ENCODE data around the gene SOX2.

Gene SOX2

GRCh38 chr3:181696626-181697230 is 15.0 kb upstream of the SOX2 start:
- H3K27me3 ChIP-seq (ENCODE audit: control insufficient read depth, insufficient read depth, low read length), result peaks cover 65% of the 10 kb centered on the region
- peaks cover 22% of the 10 kb centered on the region for H3K4me1 ChIP-seq (ENCODE audit: control insufficient read depth, insufficient read depth, low read length)
- H3K36me3 ChIP-seq (ENCODE audit: control insufficient read depth, insufficient read depth, low read length), result no peaks in the 10 kb centered on the region
- H3K9me3 ChIP-seq (ENCODE audit: control insufficient read depth, low read length), result no peaks in the 10 kb centered on the region
- H3K9ac ChIP-seq (ENCODE audit: low read length), result no peak overlapping the region
- H3K4me3 ChIP-seq (ENCODE audit: low read length), result no peak overlapping the region

GRCh38 chr3:181698263-181698954 is 13.3 kb upstream of the SOX2 start:
- H3K4me1 ChIP-seq (ENCODE audit: control insufficient read depth, insufficient read depth, low read length), result peaks cover 22% of the 10 kb centered on the region
- no peak overlapping the region for H3K9ac ChIP-seq (ENCODE audit: low read length)
- H3K4me3 ChIP-seq (ENCODE audit: low read length), result no peak overlapping the region
- H3K9me3 ChIP-seq (ENCODE audit: control insufficient read depth, low read length), result no peaks in the 10 kb centered on the region
- peaks cover 82% of the 10 kb centered on the region for H3K27me3 ChIP-seq (ENCODE audit: control insufficient read depth, insufficient read depth, low read length)
- H3K36me3 ChIP-seq (ENCODE audit: control insufficient read depth, insufficient read depth, low read length), result no peaks in the 10 kb centered on the region

GRCh38 chr3:181699171-181699903 is 12.4 kb upstream of the SOX2 start:
- Histone ChIP-seq H3K27me3 (ENCODE audit: control insufficient read depth, insufficient read depth, low read length) (peaks cover 92% of the 10 kb centered on the region), H3K9me3 (ENCODE audit: control insufficient read depth, low read length) (no peaks in the 10 kb centered on the region), H3K36me3 (ENCODE audit: control insufficient read depth, insufficient read depth, low read length) (no peaks in the 10 kb centered on the region), H3K9ac (ENCODE audit: low read length) (no peak overlapping the region), H3K4me1 (ENCODE audit: control insufficient read depth, insufficient read depth, low read length) (peaks cover 22% of the 10 kb centered on the region), H3K4me3 (ENCODE audit: low read length) (no peak overlapping the region)

GRCh38 chr3:181700168-181701087 is 11.3 kb upstream of the SOX2 start:
- H3K4me3 ChIP-seq (ENCODE audit: low read length), result no peak overlapping the region
- H3K36me3 ChIP-seq (ENCODE audit: control insufficient read depth, insufficient read depth, low read length), result no peaks in the 10 kb centered on the region
- H3K27me3 ChIP-seq (ENCODE audit: control insufficient read depth, insufficient read depth, low read length), result peaks cover 94% of the 10 kb centered on the region
- no peak overlapping the region for H3K9ac ChIP-seq (ENCODE audit: low read length)
- no peaks in the 10 kb centered on the region for H3K9me3 ChIP-seq (ENCODE audit: control insufficient read depth, low read length)
- peaks cover 20% of the 10 kb centered on the region for H3K4me1 ChIP-seq (ENCODE audit: control insufficient read depth, insufficient read depth, low read length)

- Histone ChIP-seq H3K9me3 (ENCODE audit: control insufficient read depth, low read length) (no peaks in the 10 kb centered on the region), H3K9ac (ENCODE audit: low read length) (no peak overlapping the region), H3K27me3 (ENCODE audit: control insufficient read depth, insufficient read depth, low read length) (peaks cover 92% of the 10 kb centered on the region), H3K4me1 (ENCODE audit: control insufficient read depth, insufficient read depth, low read length) (peaks cover 13% of the 10 kb centered on the region), H3K36me3 (ENCODE audit: control insufficient read depth, insufficient read depth, low read length) (no peaks in the 10 kb centered on the region), H3K4me3 (ENCODE audit: low read length) (no peak overlapping the region)
Observed at GRCh38 chr3:181701096-181701495, 10.6 kb upstream of the SOX2 start.

- peaks cover 8% of the 10 kb centered on the region for H3K4me1 ChIP-seq (ENCODE audit: control insufficient read depth, insufficient read depth, low read length)
- H3K36me3 ChIP-seq (ENCODE audit: control insufficient read depth, insufficient read depth, low read length), result no peaks in the 10 kb centered on the region
- no peaks in the 10 kb centered on the region for H3K9me3 ChIP-seq (ENCODE audit: control insufficient read depth, low read length)
- H3K27me3 ChIP-seq (ENCODE audit: control insufficient read depth, insufficient read depth, low read length), result peaks cover 66% of the 10 kb centered on the region
- H3K4me3 ChIP-seq (ENCODE audit: low read length), result no peak overlapping the region
- H3K9ac ChIP-seq (ENCODE audit: low read length), result no peak overlapping the region
Observed at GRCh38 chr3:181703601-181704420, 7.9 kb upstream of the SOX2 start.

- Histone ChIP-seq H3K9me3 (ENCODE audit: control insufficient read depth, low read length) (no peaks in the 10 kb centered on the region), H3K27me3 (ENCODE audit: control insufficient read depth, insufficient read depth, low read length) (peaks cover 59% of the 10 kb centered on the region), H3K9ac (ENCODE audit: low read length) (no peak overlapping the region), H3K4me1 (ENCODE audit: control insufficient read depth, insufficient read depth, low read length) (peaks cover 8% of the 10 kb centered on the region), H3K4me3 (ENCODE audit: low read length) (no peak overlapping the region), H3K36me3 (ENCODE audit: control insufficient read depth, insufficient read depth, low read length) (no peaks in the 10 kb centered on the region)
Observed at GRCh38 chr3:181704421-181705085, 7.2 kb upstream of the SOX2 start.

- no peak overlapping the region for H3K9ac ChIP-seq (ENCODE audit: low read length)
- peaks cover 8% of the 10 kb centered on the region for H3K4me1 ChIP-seq (ENCODE audit: control insufficient read depth, insufficient read depth, low read length)
- H3K27me3 ChIP-seq (ENCODE audit: control insufficient read depth, insufficient read depth, low read length), result peaks cover 59% of the 10 kb centered on the region
- H3K4me3 ChIP-seq (ENCODE audit: low read length), result no peak overlapping the region
- H3K36me3 ChIP-seq (ENCODE audit: control insufficient read depth, insufficient read depth, low read length), result no peaks in the 10 kb centered on the region
- no peaks in the 10 kb centered on the region for H3K9me3 ChIP-seq (ENCODE audit: control insufficient read depth, low read length)
Observed at GRCh38 chr3:181705086-181705480, 6.6 kb upstream of the SOX2 start.

GRCh38 chr3:181707980-181708379 is 3.7 kb upstream of the SOX2 start:
- peaks cover 59% of the 10 kb centered on the region for H3K27me3 ChIP-seq (ENCODE audit: control insufficient read depth, insufficient read depth, low read length)
- H3K4me1 ChIP-seq (ENCODE audit: control insufficient read depth, insufficient read depth, low read length), result peaks cover 7% of the 10 kb centered on the region
- H3K9ac ChIP-seq (ENCODE audit: low read length), result no peak overlapping the region
- no peaks in the 10 kb centered on the region for H3K9me3 ChIP-seq (ENCODE audit: control insufficient read depth, low read length)
- no peak overlapping the region for H3K4me3 ChIP-seq (ENCODE audit: low read length)
- H3K36me3 ChIP-seq (ENCODE audit: control insufficient read depth, insufficient read depth, low read length), result no peaks in the 10 kb centered on the region

- Histone ChIP-seq H3K9ac (ENCODE audit: low read length) (no peak overlapping the region), H3K36me3 (ENCODE audit: control insufficient read depth, insufficient read depth, low read length) (no peaks in the 10 kb centered on the region), H3K4me3 (ENCODE audit: low read length) (no peak overlapping the region), H3K9me3 (ENCODE audit: control insufficient read depth, low read length) (no peaks in the 10 kb centered on the region), H3K4me1 (ENCODE audit: control insufficient read depth, insufficient read depth, low read length) (peaks cover 7% of the 10 kb centered on the region), H3K27me3 (ENCODE audit: control insufficient read depth, insufficient read depth, low read length) (peaks cover 53% of the 10 kb centered on the region)
Observed at GRCh38 chr3:181709537-181710279, 2.0 kb upstream of the SOX2 start.

Data from mucosa of stomach (tissue), 1 donor.